Myocyte (in vitro differentiated cells): Measurements from ENCODE around the gene ALOX5. TPM values are rescaled to one million over a fixed set of nuclear protein-coding genes. Genes with fewer than 3 reads are reported as not detected.
A peak's percentile ranks its signal among the peaks of the same experiment; 100 is the strongest.
"Not testable (repeated sequence)": the region's sequence is repeated elsewhere in the genome, so short reads cannot be mapped to it uniquely, and the experiment has no call there.

Source experiments
- DNase-seq: peaks from one replicate; pipeline ENCODE4 v3.0.0-alpha.2; 2012; ENCODE audit warnings: low read depth
- total RNA-seq: library from RNA; depleted of rRNA; stranded (reverse); fragments of >200 nt; gene quantifications from 2 replicates; pipeline ENCODE4 v1.2.3, GENCODE V29; 2014

Gene ALOX5
- total RNA-seq, 1 donor from 2014 or later = not detected

DNA sequence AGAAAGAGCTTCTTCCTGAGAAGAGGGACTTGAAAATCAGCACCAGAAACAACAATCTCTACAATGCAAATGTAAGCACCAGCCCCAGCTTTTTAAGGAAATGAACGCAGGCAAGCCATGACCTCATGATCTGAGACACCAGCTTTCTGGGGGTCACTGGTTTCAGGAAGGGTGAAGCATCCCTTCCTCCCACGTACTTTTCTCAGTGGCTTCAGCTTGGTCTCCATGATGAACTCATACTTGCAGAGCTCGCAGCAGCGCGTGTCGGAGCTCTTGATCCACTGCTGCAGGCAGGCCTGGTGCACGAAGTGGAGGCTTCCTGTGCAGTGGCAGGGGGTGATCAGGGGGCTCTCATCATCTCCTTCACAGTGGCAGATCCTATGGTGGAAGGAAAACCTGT, 87.0 kb downstream of the ALOX5 start:
- DNase-seq = no peak

DNA sequence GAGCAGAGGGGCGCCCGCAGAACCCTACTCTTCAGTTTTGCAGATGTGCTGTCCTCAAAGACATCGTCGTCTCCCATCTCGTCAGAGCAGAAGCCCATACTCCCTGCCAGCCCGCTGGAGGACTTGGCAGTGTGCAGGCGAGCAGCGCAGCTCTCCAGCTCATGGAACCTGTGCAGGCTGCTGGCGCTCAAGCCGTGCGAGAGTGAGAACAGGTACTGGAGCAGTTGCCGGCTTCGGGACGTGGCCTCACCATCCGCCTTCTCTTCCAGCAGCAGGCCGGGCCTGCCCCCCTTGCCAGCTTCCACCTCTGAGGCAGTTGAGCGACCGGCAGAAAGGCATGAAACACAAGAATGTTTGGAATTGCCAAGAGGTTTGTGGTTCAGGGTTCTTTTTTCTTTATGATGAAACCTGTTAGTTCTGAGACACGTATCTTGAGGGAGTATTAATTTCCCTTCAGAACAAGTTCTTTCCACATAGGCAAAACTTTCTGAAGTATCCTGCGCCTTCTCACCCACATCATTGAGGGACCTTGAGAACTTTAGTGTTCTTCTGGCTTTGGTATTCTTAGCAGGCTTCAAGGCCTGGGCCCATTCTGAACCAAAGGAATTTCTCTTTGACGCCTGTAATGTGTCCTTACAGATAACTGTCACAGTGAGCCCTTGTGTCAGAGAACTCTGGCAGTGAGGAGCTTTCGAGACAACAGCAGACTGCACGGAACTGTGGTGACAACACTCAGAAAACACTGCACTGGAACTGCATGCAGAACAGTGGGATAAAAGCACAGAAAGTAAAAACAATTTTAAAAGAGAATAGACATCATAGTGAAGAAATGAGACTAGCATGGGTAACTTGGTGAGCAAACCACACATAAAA, 89.5 kb downstream of the ALOX5 start:
- DNase-seq = no peak

DNA sequence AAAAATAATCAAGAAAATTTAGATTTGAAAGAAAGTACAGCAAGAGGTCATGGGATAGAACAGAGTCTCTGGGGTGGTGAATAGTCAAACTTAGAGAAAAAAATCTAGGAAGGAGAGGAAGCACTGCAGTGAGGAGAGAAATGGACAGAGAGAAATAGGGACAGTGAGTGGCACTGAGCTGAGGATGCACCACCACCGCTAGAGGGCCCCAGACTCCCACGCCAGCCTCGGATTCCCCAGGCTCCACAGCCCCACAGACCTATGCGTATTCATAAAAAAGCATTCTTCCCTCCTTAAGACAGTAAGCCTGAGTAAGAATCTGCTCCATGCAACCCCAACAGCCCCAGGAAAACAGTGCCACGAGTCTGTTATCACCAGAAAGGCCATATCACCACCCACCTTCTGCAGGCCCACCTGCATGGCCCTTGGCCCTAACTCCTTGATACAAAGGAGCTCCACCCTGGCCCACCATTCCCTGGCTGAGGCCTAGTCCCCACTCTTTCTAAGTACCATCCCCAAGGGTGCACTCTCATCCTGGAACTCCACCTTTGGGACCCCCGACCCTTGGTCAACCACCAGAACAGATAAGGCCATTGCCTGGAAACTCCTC, 91.0 kb downstream of the ALOX5 start:
- DNase-seq = peak; percentile 77

DNA sequence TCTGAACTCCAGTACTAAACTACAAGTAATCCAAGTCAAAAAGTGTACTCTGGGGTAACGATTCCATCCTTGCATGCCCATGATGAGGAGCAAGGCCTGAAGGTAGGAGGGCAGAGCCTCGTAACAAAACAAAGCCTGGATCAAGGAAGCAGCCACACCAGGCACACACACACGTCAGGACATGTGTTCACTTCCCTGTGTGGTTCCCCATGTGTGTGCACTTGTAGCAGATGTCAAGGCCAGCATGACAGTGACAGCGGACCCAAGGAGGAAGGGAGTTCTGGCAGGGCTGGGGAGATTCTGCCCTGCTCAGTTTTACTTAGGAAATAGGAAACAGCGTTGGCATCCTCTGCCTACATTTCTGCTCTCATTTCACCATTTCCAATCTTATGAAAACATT, 92.8 kb downstream of the ALOX5 start:
- DNase-seq = no peak

DNA sequence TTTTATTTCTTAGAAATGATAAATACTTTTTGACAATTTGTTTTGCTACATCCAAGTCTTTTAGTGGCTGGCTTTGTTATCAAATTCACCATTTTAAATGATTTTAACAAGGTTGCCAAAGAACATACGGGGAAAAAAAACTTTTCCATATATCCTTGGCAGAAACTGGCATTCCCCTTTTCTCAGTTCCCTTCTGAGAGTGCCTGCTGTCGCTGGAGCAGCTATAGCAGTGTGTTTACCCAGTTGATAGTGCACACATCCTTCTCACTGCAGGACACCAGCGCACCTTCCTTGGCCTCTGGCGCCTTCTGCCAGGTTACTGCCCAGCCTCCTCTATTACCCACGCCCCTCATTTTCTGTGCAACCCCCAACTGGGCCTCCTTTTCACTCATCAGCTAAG, 94.1 kb downstream of the ALOX5 start:
- DNase-seq = no peak

DNA sequence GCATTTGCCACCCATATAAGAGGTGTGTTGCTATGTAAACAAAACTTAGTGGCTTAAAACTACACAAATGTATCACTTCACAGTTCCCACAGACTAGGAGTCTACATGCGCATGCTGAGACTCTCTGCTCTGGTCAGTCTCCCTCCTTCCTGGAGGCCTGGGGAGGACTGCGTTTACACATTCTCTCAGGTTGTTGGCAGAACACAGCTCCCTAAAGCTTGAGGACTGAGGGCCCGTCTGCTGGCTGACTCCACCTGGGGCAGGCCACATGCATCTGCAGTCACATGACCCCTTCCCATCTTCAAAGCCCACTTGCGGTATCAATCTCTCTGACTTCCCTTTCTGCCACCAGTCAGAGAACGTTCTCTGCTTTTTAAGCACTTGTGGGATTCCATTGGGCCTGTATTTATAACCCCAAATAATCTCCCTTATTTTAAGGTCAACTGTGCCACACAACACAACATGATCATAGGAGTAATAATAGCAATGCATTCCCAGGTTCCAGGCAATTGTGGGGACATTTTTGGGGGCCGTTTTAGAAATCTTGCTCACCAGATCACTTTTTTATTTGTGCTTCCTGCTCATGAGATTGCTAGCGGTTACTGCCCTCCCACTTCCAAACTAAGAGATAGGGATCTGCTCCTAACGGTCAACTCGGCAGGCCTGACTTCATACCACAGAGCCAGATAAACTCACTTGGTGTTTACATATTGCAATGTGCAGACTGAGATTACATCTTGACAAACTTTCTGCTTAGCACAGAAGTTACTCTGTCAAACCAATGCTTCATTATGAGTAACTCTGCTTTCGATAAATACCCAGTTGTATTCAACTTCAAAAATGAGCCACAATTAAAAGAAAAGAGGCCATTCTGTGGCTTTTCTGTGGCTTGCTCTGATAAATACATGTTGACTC, 96.3 kb downstream of the ALOX5 start:
- DNase-seq = no peak

DNA sequence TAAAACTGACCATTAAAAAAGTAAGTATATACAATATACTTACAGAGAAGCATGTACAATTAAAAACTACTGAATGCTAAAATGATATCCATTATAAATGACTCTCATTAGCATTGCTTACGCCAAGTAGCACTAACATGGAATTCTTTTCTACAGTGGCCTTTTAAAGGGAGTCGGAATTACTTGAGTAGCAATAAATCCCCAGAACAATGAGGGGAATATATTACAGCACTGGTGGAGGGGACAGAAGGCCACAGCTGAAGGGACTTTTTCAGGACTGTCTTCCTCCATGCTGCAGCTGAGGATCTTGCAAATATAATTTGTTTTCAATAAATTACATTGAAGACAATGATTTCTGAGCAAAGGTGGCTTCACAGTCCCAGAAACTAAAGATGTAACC, 97.0 kb downstream of the ALOX5 start:
- DNase-seq = no peak

DNA sequence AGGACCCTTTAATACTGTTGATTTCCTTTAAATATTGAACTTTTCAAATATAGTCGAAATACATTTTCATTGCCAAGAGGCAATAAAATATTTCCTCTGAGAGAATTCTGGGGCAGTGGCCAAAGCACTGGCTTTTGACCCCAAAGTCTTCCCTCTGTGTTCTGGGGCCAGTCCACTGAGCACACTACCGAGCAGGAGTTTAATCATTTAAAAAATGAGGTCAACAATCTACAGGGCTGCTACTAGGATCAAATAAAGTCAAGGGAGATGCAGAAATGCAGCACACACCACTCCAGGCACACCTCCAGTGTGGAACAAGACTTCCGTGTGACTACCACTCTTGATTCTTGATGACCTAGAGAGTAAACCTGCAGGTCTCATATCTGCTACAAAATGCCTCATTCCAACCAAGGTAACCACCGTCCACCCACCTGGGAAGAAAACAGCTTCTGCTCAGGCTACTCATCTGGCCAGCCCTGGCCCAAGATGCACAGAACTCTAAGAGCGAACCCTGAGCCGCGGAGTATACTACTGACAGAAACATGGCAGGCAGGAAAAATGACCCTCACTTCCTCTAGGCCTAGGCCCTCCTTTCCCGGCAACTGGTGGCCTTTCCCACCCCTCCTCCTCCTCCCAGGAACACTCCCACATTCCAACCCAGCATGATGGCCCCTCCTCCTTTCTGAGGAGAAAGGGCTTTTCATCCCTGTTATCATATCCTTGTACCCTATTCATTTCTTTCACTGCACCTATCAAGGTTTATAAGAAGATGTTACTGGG, 97.7 kb downstream of the ALOX5 start:
- DNase-seq = no peak

DNA sequence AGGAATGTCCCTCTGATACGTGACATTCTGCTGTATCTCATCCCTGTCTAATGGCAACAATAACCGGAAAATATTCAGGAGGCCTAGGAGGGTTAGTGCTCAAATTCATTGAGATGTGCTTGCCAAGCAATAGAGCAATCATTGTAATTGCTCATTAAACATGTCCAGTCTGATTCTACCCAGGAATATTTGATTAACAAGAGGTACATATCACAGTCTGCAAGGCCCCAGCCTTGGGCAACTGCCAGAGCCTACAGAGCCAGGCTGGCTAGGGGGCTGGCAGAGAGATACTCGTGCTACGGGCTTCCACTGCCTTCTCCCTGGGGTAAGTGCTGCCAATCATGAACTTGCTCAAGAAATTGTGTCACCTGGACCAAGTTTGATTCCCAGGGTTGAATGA, 99.1 kb downstream of the ALOX5 start:
- no peak for DNase-seq

DNA sequence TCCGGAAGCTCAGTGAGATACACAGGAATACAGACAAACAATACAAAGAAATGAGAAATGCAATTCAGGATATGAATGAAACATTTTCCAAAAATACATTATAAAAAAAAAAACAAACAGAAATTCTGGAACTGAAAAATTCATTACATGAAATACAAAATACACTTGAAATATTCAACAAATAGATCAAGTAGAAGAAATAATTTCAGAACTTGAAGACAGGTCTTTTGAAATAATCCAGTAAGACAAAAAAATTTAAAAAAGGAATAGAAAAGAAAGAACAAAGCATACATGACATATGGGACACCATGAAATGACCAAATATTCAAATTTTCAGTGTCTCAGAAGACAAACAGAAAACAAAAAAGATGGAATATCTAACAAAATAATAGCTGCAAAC, 102.5 kb downstream of the ALOX5 start:
- DNase-seq = no peak

DNA sequence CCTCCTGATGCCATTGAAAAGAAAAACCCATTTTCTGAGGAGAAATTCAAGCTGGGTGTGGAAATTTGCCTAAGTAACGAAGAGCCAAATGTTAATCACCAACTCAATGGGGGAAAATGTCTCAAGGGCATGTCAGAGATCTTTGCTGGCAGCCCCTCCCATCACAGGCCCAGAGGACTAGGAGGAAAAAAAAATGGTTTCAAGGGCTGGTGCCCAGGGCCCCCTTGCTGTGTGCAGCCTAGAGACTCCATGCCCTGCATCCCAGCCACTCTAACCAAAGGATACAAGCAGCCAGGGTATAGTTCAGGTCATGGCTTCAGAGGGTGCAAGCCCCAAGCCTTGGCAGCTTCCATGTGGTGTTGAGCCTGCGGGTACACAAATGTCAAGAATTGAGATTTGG, 106.3 kb downstream of the ALOX5 start:
- DNase-seq = no peak

DNA sequence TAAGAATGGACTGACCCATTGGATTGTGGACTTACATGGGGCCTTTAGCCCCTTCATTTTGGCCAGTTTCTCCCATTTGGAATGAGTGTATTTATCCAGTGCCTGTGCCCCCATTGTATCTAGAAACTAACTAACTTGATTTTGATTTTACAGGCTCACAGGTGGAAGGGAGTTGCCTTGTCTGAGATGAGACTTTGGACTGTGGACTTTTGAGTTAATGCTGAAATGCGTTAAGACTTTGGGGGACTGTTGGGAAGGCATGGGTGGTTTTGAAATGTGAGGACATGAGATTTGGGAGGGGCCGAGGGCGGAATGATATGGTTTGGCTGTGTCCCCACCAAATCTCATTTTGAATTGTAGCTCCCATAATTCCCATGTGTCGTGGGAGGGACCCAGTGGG, 107.1 kb downstream of the ALOX5 start:
- DNase-seq = not testable (repeated sequence)

DNA sequence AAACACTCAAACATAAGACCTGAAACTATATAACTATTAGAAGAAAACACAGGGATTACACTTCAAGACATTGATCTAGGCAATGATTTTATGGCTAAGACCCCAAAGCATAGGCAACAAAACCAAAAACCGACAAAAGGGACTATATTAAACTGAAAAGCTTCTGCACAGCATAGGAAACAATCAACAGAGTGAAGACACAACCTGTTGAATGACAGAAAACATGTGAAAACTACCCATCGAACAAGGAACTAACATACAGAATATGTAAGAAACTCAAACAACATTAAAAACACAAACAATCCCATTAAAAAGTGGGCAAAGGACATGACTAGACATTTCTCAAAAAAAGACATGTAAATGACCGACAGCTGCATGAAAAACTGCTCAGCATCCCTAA, 109.0 kb downstream of the ALOX5 start:
- no peak for DNase-seq

DNA sequence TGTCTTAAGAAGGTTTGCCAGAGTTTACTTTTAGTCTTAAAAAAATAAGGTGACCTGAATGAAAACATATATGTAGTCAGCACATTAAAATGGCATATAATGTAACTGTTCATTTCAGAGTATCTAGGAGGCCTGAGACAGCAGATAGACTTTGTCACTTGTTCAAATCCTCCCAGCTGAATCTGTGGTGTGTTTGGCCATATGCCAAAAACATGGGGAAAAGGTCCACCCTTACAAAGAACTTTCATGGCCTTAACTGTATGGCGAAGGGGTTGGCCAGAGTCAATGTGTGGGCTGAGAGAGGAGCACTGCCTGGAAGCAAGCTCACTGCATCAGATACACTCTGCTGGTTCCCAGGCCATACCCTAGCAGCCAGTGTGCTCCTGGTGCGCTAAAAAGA, 113.7 kb downstream of the ALOX5 start:
- DNase-seq = no peak

DNA sequence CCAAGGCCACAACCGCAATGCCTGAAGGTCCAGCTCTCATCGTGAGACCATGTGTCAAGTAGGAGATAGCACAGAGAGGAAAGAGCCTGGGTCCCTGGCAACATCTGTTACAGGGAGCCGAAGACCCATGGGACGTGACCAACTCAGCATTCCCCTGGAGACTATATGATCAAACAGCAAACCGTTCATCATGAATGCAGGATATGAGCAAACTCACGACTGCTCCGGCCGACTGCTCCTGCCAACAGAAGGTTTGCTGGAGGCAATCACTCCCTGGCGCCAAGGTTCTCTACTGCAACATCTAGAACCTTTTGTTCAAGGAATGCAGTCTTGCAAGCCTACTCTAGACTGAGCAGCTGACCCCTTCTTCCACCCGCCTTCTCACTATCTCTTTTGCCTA, 114.3 kb downstream of the ALOX5 start:
- no peak for DNase-seq

DNA sequence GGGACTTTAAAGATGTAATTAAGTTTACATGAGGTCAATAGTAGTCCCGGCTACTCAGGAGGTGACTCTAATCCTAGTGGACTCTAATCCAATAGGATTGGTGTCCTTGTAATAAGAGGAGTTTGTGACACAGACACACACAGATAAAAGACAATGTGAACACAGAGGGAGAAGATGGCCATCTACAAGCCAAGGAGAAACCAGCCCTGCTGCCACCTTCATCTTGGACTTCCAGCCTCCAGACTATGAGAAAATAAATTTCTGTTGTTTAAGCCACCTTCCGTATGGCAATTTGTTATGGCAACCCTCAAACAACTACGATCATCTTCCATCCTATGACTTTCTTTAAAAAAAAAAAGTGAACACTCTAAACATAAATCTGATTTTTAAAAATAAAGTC, 116.3 kb downstream of the ALOX5 start:
- DNase-seq = no peak

DNA sequence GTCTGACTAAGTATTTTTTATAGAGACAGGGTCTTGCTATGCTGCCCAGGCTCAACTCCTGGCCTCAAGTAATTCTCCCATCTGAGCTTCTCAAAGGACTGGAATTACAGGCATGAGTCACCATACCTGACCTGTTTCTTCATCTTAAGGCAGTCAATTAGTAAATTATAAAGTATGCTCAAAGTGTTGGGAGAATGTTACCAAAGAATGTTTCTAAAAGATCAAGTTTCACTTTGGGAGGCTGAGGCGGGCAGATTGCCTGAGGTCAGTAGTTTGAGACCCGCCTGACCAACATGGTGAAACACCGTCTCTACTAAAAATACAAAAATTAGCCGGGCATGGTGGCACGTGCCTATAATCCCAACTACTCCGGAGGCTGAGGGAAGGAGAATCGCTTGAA, 117.0 kb downstream of the ALOX5 start:
- no peak for DNase-seq
